ENCODE data around the gene FBXW8. TPM values are rescaled to one million over a fixed set of nuclear protein-coding genes. Genes with fewer than 3 reads are reported as not detected.

Gene FBXW8
- polyA plus RNA-seq, 3 donors = 2.0 to 5.2 (median 2.7) TPM

GRCh38 chr12:117019866-117020265, 109.1 kb downstream of the FBXW8 start:
- no peak overlapping the region for H3K4me3 Mint-ChIP-seq

DNA sequence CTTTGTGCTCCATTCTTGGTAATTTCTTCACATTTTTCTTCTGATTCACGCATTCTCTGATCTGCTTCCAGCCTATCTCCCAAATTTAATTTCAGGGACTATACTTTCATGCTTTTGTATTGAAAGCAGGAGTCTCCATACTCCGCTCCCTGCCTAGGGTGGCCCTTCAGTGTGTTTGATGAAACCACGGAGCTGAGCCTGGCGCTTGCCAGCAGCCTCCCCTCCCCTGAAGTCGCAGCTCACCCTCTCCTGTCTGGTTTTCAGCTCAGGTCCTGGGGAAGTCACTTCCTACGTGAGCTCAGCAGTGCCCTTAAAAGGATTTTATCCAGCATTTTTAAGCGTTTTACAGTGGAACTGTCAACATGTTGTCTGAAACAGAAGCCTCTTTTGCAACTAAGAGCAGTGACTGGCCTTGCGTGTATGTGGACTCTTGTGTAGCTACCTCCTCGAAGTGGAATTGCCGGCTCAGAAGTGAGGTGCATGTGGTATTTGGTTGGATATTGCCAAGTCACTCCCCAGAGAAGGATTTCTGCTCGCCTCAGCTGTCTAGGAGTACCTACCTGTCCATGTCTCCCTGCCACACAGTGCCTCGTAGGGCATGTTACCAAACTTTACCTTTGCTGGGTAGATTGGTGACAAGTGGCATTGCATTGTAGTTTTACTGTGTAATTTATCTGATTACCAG, 109.9 kb downstream of the FBXW8 start:
- no peak overlapping the region for H3K27ac ChIP-seq (ENCODE audit: low read depth in 1 of 2, low read length in 2 of 2)
- H3K4me2 ChIP-seq (replicated peaks; ENCODE audit: extremely low read depth, low read length, poor library complexity, severe bottlenecking) = no peak overlapping the region
- Mint-ChIP-seq H3K4me1 (peaks cover 3% of the 10 kb centered on the region), H3K27ac (peak overlapping the region in 1 of 7 donors; percentile 58), H3K9me3 (no peaks in the 10 kb centered on the region), H3K27me3 (ENCODE audit: low read depth in 3 of 3) (no peaks in the 10 kb centered on the region), H3K36me3 (peaks cover 56 to 79% of the 10 kb centered on the region in 2 donors), H3K4me3 (no peak overlapping the region)
- H3K9me3 ChIP-seq (replicated peaks in 1 of 2; ENCODE audit: control insufficient read depth in 1 of 2, insufficient read depth in 1 of 2, low read length in 2 of 2) = no peaks in the 10 kb centered on the region
- H4K20me1 ChIP-seq (ENCODE audit: insufficient read depth, low read length) = no peaks in the 10 kb centered on the region
- H3K27me3 ChIP-seq (ENCODE audit: control insufficient read depth in 2 of 2, insufficient read depth in 2 of 2, low read length in 2 of 2) = no peaks in the 10 kb centered on the region
- no peak for TF ChIP-seq CTCF (IDR thresholded peaks at IDR 0.05)
- H2AFZ ChIP-seq (ENCODE audit: insufficient read depth, low read depth, low read length, poor library complexity, severe bottlenecking) = no peak overlapping the region
- intact Hi-C loops (cut with micrococcal nuclease) = no loop called here
- H3K4me3 ChIP-seq (replicated peaks in 1 of 3; ENCODE audit: low read depth in 2 of 3, low read length in 3 of 3) = no peak overlapping the region
- H3K79me2 ChIP-seq (ENCODE audit: insufficient read depth, low read length) = no peaks in the 10 kb centered on the region
- WGBS (ENCODE audit: insufficient coverage) = 91% methylated on average over 6 of the region's 12 CpGs
- no peak overlapping the region for H3K9ac ChIP-seq (ENCODE audit: insufficient read depth, low read length, poor library complexity, severe bottlenecking)
- peaks cover 0 to 2% of the 10 kb centered on the region in 2 donors for H3K4me1 ChIP-seq (ENCODE audit: control insufficient read depth in 1 of 2, insufficient read depth in 2 of 2, low read length in 2 of 2)
- no peak for DNase-seq
- peaks cover 28 to 94% of the 10 kb centered on the region in 2 donors for H3K36me3 ChIP-seq (replicated peaks in 1 of 2; ENCODE audit: control insufficient read depth in 1 of 2, insufficient read depth in 2 of 2, low read length in 2 of 2)

More at GRCh38 chr12:117019866-117020265, 109.1 kb downstream of the FBXW8 start:
- Histone ChIP-seq H2AFZ (ENCODE audit: insufficient read depth, low read depth, low read length, poor library complexity, severe bottlenecking) (no peak overlapping the region), H3K4me2 (replicated peaks; ENCODE audit: extremely low read depth, low read length, poor library complexity, severe bottlenecking) (no peak overlapping the region), H3K9me3 (replicated peaks in 1 of 2; ENCODE audit: control insufficient read depth in 1 of 2, insufficient read depth in 1 of 2, low read length in 2 of 2) (peaks cover 4 to 5% of the 10 kb centered on the region in 2 donors), H3K36me3 (replicated peaks in 1 of 2; ENCODE audit: control insufficient read depth in 1 of 2, insufficient read depth in 2 of 2, low read length in 2 of 2) (peaks cover 30 to 96% of the 10 kb centered on the region in 2 donors), H3K9ac (ENCODE audit: insufficient read depth, low read length, poor library complexity, severe bottlenecking) (no peak overlapping the region), H3K4me1 (ENCODE audit: control insufficient read depth in 1 of 2, insufficient read depth in 2 of 2, low read length in 2 of 2) (no peaks in the 10 kb centered on the region), H3K27me3 (ENCODE audit: control insufficient read depth in 2 of 2, insufficient read depth in 2 of 2, low read length in 2 of 2) (no peaks in the 10 kb centered on the region), H4K20me1 (ENCODE audit: insufficient read depth, low read length) (no peaks in the 10 kb centered on the region), H3K4me3 (replicated peaks in 1 of 3; ENCODE audit: low read depth in 2 of 3, low read length in 3 of 3) (no peak overlapping the region), H3K79me2 (ENCODE audit: insufficient read depth, low read length) (no peaks in the 10 kb centered on the region), H3K27ac (ENCODE audit: low read depth in 1 of 2, low read length in 2 of 2) (no peak overlapping the region)
- Mint-ChIP-seq H3K9me3 (peaks cover 0 to 5% (median under 1%) of the 10 kb centered on the region in 7 donors), H3K4me1 (no peaks in the 10 kb centered on the region), H3K36me3 (peaks cover 63 to 83% of the 10 kb centered on the region in 2 donors), H3K27me3 (ENCODE audit: low read depth in 3 of 3) (no peaks in the 10 kb centered on the region), H3K27ac (peak overlapping the region in 1 of 7 donors; percentile 36)
- intact Hi-C loops (cut with micrococcal nuclease) = no loop called here
- no peak for DNase-seq
- 100% methylated on average over 4 of the region's 12 CpGs for WGBS (ENCODE audit: insufficient coverage)
- no peak for TF ChIP-seq CTCF (IDR thresholded peaks at IDR 0.05)

Data from CD14-positive monocyte (primary cell).